Astrocyte (in vitro differentiated cells and primary cell): Measurements from ENCODE around the gene PARP8. TPM values are rescaled to one million over a fixed set of nuclear protein-coding genes. Genes with fewer than 3 reads are reported as not detected.

Experiments
- DNase-seq: peaks from one replicate; pipeline ENCODE4 v3.0.0-alpha.2; 2010; ENCODE audit warnings: low read depth
- FAIRE-seq: peaks from 2 replicates; lab custom pipeline; 2011; peaks lifted over from hg19 to GRCh38; lab: Jason Lieb, UNC
- H2AFZ ChIP-seq: 2 replicates; pipeline ENCODE4 v1.6.0; 2012; ENCODE audit warnings: low read depth, low read length, inconsistent platforms
- H3K27ac ChIP-seq: 2 replicates; pipeline ENCODE4 v1.5.1; 2011; ENCODE audit warnings: low read depth, low read length, inconsistent platforms
- H3K27me3 ChIP-seq: 2 replicates; pipeline ENCODE4 v1.6.0; 2011; ENCODE audit warnings: low read length, inconsistent platforms; ENCODE audit not compliant: insufficient read depth
- H3K36me3 ChIP-seq: 2 replicates; pipeline ENCODE4 v1.5.1; 2011; ENCODE audit warnings: low read length, inconsistent platforms; ENCODE audit not compliant: insufficient read depth
- H3K4me1 ChIP-seq: 2 replicates; pipeline ENCODE4 v1.5.1; 2011; ENCODE audit warnings: low read length, inconsistent platforms; ENCODE audit not compliant: insufficient read depth
- H3K4me2 ChIP-seq: 2 replicates; pipeline ENCODE4 v1.6.0; 2012; ENCODE audit warnings: low read length, inconsistent platforms
- H3K4me3 ChIP-seq: 2 replicates; pipeline ENCODE4 v1.5.1; 2011; ENCODE audit warnings: low read depth, mild to moderate bottlenecking, low read length, inconsistent platforms; ENCODE audit not compliant: insufficient read depth
- H3K79me2 ChIP-seq: 2 replicates; pipeline ENCODE4 v1.6.0; 2012; ENCODE audit warnings: mild to moderate bottlenecking, low read length, inconsistent platforms; ENCODE audit not compliant: insufficient read depth
- H3K9ac ChIP-seq: 2 replicates; pipeline ENCODE4 v1.6.0; 2012; ENCODE audit warnings: mild to moderate bottlenecking, low read length, inconsistent platforms
- H3K9me3 ChIP-seq: 2 replicates; pipeline ENCODE4 v1.5.1; 2012; ENCODE audit warnings: low read depth, mild to moderate bottlenecking, low read length, inconsistent platforms; ENCODE audit not compliant: insufficient read depth
- H4K20me1 ChIP-seq: 2 replicates; pipeline ENCODE4 v1.6.0; 2012; ENCODE audit warnings: low read length, inconsistent platforms; ENCODE audit not compliant: insufficient read depth
- H3K27ac Mint-ChIP-seq: one replicate; pipeline ENCODE4 v1.8.0; 2021; ENCODE audit warnings: mild to moderate bottlenecking, mixed read lengths; ENCODE audit not compliant: unreplicated experiment
- H3K27me3 Mint-ChIP-seq: one replicate; pipeline ENCODE4 v1.8.0; 2021; ENCODE audit warnings: low read depth, mixed read lengths; ENCODE audit not compliant: unreplicated experiment
- H3K36me3 Mint-ChIP-seq: one replicate; pipeline ENCODE4 v1.8.0; 2021; ENCODE audit warnings: low read depth, mixed read lengths; ENCODE audit not compliant: unreplicated experiment
- H3K4me1 Mint-ChIP-seq: one replicate; pipeline ENCODE4 v1.8.0; 2021; ENCODE audit warnings: low read depth, mixed read lengths; ENCODE audit not compliant: unreplicated experiment
- H3K4me3 Mint-ChIP-seq: one replicate; pipeline ENCODE4 v1.8.0; 2021; ENCODE audit warnings: mild to moderate bottlenecking, moderate library complexity, mixed read lengths; ENCODE audit not compliant: unreplicated experiment
- H3K9me3 Mint-ChIP-seq: one replicate; pipeline ENCODE4 v1.8.0; 2021; ENCODE audit warnings: mild to moderate bottlenecking, mixed read lengths; ENCODE audit not compliant: unreplicated experiment
- EZH2 ChIP-seq: IDR thresholded peaks from 2 replicates; pipeline ENCODE4 v1.6.1; 2012; ENCODE audit warnings: mild to moderate bottlenecking, low read length, inconsistent platforms; ENCODE audit not compliant: insufficient read depth
- total RNA-seq: library from RNA; stranded (reverse); gene quantifications from 2 replicates; pipeline ENCODE4 v1.2.1, GENCODE V29; 2021
- TF ChIP-seq, protein P1 (sequence below): IDR thresholded peaks from 2 replicates; pipeline ENCODE4 v1.5.1; 2011; ENCODE audit warnings: low read depth, mild to moderate bottlenecking, inconsistent platforms, low read length, moderate library complexity; ENCODE audit not compliant: insufficient read depth

Gene PARP8
- total RNA-seq, 1 donor from 2014 or later, result 36.1 TPM

DNA sequence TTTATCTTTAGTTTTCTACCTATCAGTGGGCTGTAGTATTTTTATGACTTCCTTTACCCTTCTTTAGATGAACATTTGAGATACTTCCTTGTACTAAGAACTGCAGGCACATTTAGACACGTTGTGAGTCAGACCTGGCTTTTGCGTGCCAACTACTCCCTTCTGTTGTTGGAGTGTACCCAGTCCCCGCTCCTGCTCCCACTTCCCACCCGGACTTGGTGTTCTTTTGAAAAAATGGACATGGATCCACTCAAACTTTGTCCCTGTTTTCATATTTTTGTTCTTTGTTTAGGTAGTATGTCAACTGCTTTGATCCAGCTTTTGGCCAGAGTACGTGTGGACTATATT lies 60.7 kb downstream of the PARP8 start:
- H3K9me3 Mint-ChIP-seq, result no peaks in the 10 kb centered on the region
- Histone ChIP-seq H3K4me3 (no peak overlapping the region), H3K9ac (no peak overlapping the region), H3K79me2 (no peaks in the 10 kb centered on the region), H3K27me3 (no peaks in the 10 kb centered on the region), H4K20me1 (peaks cover 11% of the 10 kb centered on the region), H3K9me3 (no peaks in the 10 kb centered on the region), H3K27ac (no peak overlapping the region), H3K4me1 (no peaks in the 10 kb centered on the region), H2AFZ (no peak overlapping the region), H3K36me3 (no peaks in the 10 kb centered on the region), H3K4me2 (no peak overlapping the region)
- TF ChIP-seq, protein P1, sequence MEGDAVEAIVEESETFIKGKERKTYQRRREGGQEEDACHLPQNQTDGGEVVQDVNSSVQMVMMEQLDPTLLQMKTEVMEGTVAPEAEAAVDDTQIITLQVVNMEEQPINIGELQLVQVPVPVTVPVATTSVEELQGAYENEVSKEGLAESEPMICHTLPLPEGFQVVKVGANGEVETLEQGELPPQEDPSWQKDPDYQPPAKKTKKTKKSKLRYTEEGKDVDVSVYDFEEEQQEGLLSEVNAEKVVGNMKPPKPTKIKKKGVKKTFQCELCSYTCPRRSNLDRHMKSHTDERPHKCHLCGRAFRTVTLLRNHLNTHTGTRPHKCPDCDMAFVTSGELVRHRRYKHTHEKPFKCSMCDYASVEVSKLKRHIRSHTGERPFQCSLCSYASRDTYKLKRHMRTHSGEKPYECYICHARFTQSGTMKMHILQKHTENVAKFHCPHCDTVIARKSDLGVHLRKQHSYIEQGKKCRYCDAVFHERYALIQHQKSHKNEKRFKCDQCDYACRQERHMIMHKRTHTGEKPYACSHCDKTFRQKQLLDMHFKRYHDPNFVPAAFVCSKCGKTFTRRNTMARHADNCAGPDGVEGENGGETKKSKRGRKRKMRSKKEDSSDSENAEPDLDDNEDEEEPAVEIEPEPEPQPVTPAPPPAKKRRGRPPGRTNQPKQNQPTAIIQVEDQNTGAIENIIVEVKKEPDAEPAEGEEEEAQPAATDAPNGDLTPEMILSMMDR, result no peak
- TF ChIP-seq EZH2, result no peak
- no peaks in the 10 kb centered on the region for H3K36me3 Mint-ChIP-seq
- FAIRE-seq, result no peak
- no peak overlapping the region for H3K4me3 Mint-ChIP-seq
- DNase-seq, result no peak
- no peaks in the 10 kb centered on the region for H3K27me3 Mint-ChIP-seq
- peaks cover 18% of the 10 kb centered on the region for H3K4me1 Mint-ChIP-seq
- H3K27ac Mint-ChIP-seq, result peak overlapping the region; percentile 1

DNA sequence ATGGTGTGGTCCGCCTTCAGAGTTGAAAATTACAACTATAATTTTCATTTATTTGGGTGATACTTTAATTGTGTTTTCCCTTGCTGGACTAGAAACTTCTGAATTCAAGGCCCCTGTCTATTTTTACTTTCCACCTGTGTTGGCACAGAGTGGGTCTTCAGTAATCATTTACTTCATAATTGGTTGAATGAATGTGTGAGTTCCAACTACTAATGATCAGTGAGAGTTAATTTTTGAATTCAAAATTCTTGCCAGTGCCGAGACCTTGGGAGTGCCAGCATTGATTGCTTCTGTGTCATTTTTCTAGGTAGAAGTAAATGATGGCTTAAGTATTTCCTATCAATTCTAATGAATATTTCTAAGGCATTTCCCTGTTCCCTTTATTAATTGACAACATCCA lies 61.4 kb downstream of the PARP8 start:
- H3K9ac ChIP-seq, result no peak overlapping the region
- Mint-ChIP-seq H3K9me3 (no peaks in the 10 kb centered on the region), H3K4me1 (peaks cover 18% of the 10 kb centered on the region), H3K27ac (no peak overlapping the region), H3K4me3 (no peak overlapping the region), H3K27me3 (no peaks in the 10 kb centered on the region), H3K36me3 (no peaks in the 10 kb centered on the region)
- H3K4me3 ChIP-seq, result no peak overlapping the region
- FAIRE-seq (no peak), DNase-seq (no peak)
- H3K4me2 ChIP-seq, result no peak overlapping the region
- no peaks in the 10 kb centered on the region for H3K79me2 ChIP-seq
- TF ChIP-seq, protein P1, result no peak
- TF ChIP-seq EZH2, result no peak
- H3K27me3 ChIP-seq, result no peaks in the 10 kb centered on the region
- peaks cover 6% of the 10 kb centered on the region for H4K20me1 ChIP-seq
- H2AFZ ChIP-seq, result no peak overlapping the region
- H3K36me3 ChIP-seq, result no peaks in the 10 kb centered on the region
- H3K27ac ChIP-seq, result no peak overlapping the region
- no peaks in the 10 kb centered on the region for H3K4me1 ChIP-seq
- no peaks in the 10 kb centered on the region for H3K9me3 ChIP-seq

DNA sequence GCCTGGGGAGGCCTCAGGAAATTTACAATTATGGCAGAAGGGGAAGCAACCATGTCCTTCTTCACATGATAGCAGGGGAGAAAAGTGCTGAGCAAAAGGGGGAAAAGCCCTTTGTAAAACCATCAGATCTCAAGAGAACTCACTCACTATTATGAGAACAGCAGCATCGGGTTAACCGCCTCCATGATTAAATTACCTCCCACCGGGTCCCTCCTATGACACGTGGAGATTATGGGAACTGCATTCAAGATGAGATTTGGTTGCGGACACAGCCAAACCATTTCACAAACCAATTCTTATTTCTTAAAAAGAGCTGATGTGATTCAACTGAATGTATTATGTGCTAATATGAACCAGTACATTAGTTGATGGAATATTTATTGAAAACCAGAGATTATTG lies 63.9 kb downstream of the PARP8 start:
- Histone ChIP-seq H4K20me1 (peaks cover 3% of the 10 kb centered on the region), H2AFZ (no peak overlapping the region), H3K9ac (no peak overlapping the region), H3K79me2 (no peaks in the 10 kb centered on the region), H3K4me1 (no peaks in the 10 kb centered on the region), H3K4me3 (no peak overlapping the region), H3K36me3 (no peaks in the 10 kb centered on the region), H3K27ac (no peak overlapping the region), H3K4me2 (no peak overlapping the region), H3K27me3 (no peaks in the 10 kb centered on the region), H3K9me3 (no peaks in the 10 kb centered on the region)
- Mint-ChIP-seq H3K4me1 (peaks cover 18% of the 10 kb centered on the region), H3K27me3 (no peaks in the 10 kb centered on the region), H3K36me3 (no peaks in the 10 kb centered on the region), H3K9me3 (no peaks in the 10 kb centered on the region), H3K4me3 (no peak overlapping the region), H3K27ac (no peak overlapping the region)
- DNase-seq (no peak), FAIRE-seq (no peak)
- no peak for TF ChIP-seq EZH2
- TF ChIP-seq, protein P1, result no peak
